ENCODE results near the gene VAMP8.

DNA sequence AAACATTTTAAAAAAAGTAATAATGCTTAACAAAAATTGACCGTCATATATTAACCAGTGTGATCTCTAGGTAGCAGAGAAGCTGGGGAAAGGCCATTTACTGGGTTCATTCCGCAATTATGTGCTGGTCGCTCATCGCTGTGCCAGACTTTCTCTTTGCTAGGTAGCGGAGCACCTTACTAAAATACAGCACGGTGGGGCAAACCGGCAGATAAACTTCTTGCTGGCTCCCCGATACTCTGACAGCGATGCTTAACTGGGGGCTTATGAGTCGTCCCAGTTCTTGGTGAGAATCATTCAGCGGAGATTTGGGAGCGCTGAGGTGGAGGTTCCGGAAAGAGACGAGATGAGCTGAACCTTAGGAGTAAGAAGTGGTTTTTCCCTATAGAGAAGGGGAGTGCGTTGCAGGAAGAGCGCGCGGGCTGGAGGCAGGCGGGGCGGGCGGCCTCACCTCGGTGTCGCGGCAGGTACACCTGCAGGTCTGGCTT is 33.9 kb downstream of the VAMP8 start:
- no peak for TF ChIP-seq POLR2A (IDR thresholded peaks at IDR 0.05)
- TF ChIP-seq, protein P1, sequence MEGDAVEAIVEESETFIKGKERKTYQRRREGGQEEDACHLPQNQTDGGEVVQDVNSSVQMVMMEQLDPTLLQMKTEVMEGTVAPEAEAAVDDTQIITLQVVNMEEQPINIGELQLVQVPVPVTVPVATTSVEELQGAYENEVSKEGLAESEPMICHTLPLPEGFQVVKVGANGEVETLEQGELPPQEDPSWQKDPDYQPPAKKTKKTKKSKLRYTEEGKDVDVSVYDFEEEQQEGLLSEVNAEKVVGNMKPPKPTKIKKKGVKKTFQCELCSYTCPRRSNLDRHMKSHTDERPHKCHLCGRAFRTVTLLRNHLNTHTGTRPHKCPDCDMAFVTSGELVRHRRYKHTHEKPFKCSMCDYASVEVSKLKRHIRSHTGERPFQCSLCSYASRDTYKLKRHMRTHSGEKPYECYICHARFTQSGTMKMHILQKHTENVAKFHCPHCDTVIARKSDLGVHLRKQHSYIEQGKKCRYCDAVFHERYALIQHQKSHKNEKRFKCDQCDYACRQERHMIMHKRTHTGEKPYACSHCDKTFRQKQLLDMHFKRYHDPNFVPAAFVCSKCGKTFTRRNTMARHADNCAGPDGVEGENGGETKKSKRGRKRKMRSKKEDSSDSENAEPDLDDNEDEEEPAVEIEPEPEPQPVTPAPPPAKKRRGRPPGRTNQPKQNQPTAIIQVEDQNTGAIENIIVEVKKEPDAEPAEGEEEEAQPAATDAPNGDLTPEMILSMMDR (IDR thresholded peaks at IDR 0.05): no peak
